HepG2 (cell line): ENCODE results near the gene SLC13A3. TPM values are rescaled to one million over a fixed set of nuclear protein-coding genes. Genes with fewer than 3 reads are reported as not detected.

Experiments used
- ARID5B ChIP-seq: IDR thresholded peaks from 2 replicates; pipeline ENCODE4 v1.4.0; 2020; ENCODE audit warnings: mild to moderate bottlenecking, missing genetic modification reagents
- HNRNPLL ChIP-seq: fragments of 200-400 bp; formaldehyde crosslinking; IDR thresholded peaks from 2 replicates; pipeline ENCODE4 v1.6.1; 2017; ENCODE audit warnings: mild to moderate bottlenecking, low read depth, low read length; ENCODE audit not compliant: poor library complexity, severe bottlenecking
- JARID2 ChIP-seq: sonication (generic); formaldehyde crosslinking; IDR thresholded peaks from 2 replicates; pipeline ENCODE4 v1.8.1; 2023; ENCODE audit warnings: missing genetic modification reagents, inconsistent platforms; ENCODE audit not compliant: insufficient replicate concordance
- KLF15 ChIP-seq: sonication (generic); formaldehyde crosslinking; IDR thresholded peaks from 2 replicates; pipeline ENCODE4 v1.8.1; 2023; ENCODE audit warnings: borderline replicate concordance, mild to moderate bottlenecking, inconsistent platforms, missing genetic modification reagents, mixed read lengths
- MAX ChIP-seq: IDR thresholded peaks from 2 replicates; pipeline ENCODE4 v1.6.1; 2012; ENCODE audit warnings: inconsistent platforms
- NCOR1 ChIP-seq: fragments of 200-600 bp; sonication (generic); IDR thresholded peaks from 2 replicates; pipeline ENCODE4 v1.7.0; 2017; ENCODE audit warnings: antibody characterized with exemption, low read length, borderline replicate concordance
- PHB2 ChIP-seq: fragments of 450-650 bp; IDR thresholded peaks from 2 replicates; pipeline ENCODE4 v1.6.1; 2018; ENCODE audit not compliant: partially characterized antibody
- POGK ChIP-seq: sonication (generic); formaldehyde crosslinking; conservative IDR thresholded peaks from 2 replicates; pipeline ENCODE4 v1.8.0; 2022; ENCODE audit warnings: mild to moderate bottlenecking, moderate library complexity, missing genetic modification reagents
- PRPF4 ChIP-seq: fragments of 200-400 bp; formaldehyde crosslinking; IDR thresholded peaks from 2 replicates; pipeline ENCODE4 v1.6.1; 2016; ENCODE audit warnings: low read length, low read depth; ENCODE audit not compliant: poor library complexity, severe bottlenecking
- ZBTB33 ChIP-seq: sonication (generic); formaldehyde crosslinking; IDR thresholded peaks from 2 replicates; pipeline ENCODE4 v1.4.0; 2020; ENCODE audit warnings: missing genetic modification reagents
- ZFYVE20 ChIP-seq: sonication (generic); formaldehyde crosslinking; IDR thresholded peaks from 2 replicates; pipeline ENCODE4 v1.8.0; 2023; ENCODE audit warnings: low read depth, mild to moderate bottlenecking, moderate library complexity, missing genetic modification reagents, borderline replicate concordance
- ZNF567 ChIP-seq: sonication (generic); formaldehyde crosslinking; IDR thresholded peaks from 2 replicates; pipeline ENCODE4 v1.8.1; 2023; ENCODE audit warnings: mild to moderate bottlenecking, missing genetic modification reagents, borderline replicate concordance
- ZNF609 ChIP-seq: sonication (generic); formaldehyde crosslinking; IDR thresholded peaks from 2 replicates; pipeline ENCODE4 v1.4.0; 2020; ENCODE audit warnings: mild to moderate bottlenecking, missing genetic modification reagents, borderline replicate concordance
- ZNF644 ChIP-seq: IDR thresholded peaks from 2 replicates; pipeline ENCODE4 v1.6.1; 2016; ENCODE audit warnings: low read depth
- polyA plus RNA-seq, 8 experiments: library from polyadenylated mRNA; depleted of rRNA in 3 of 8; stranded (reverse) in 7 of 8; unstranded in 1 of 8; fragments of >200 nt; fragmentation: Illumina TruSeq in 4 of 8; extraction: Trizol in 4 of 8; gene quantifications; 2 replicates each; pipeline versions ENCODE4 v1.2.1 to v1.2.3, GENCODE V29; 2011 to 2016; ENCODE audit warnings: low read depth in 4 of 8, missing spikeins in 1 of 8, mixed read lengths in 1 of 8; ENCODE audit not compliant: insufficient read depth in 1 of 8
- total RNA-seq, 5 experiments: library from RNA; depleted of rRNA; stranded (reverse); fragments of >200 nt; fragmentation: Illumina TruSeq; extraction: Trizol; gene quantifications; 2 replicates each; pipeline ENCODE4 v1.2.3, GENCODE V29; 2016; ENCODE audit warnings: low read depth in 1 of 5

Gene SLC13A3
- total and polyA plus RNA-seq, 2 of the 13 experiments (the other 11 are each of a cell fraction or from before 2014, with no cell fraction given) = 66.5 to 76.0 TPM

- peak; percentile 79 for TF ChIP-seq ZBTB33 (CRISPR knock-in tag)
- peak; percentile 78 for TF ChIP-seq MAX
- TF ChIP-seq PRPF4 = peak; percentile 74
- 0 out of 2 replicates have a peak, but pooled peaks have one; percentile 51 for TF ChIP-seq ZFYVE20 (CRISPR knock-in tag)
- TF ChIP-seq ZNF567 = peak; percentile 84
- peak; percentile 82; the same call in 1 of the 2 replicates for TF ChIP-seq ZNF609 (CRISPR knock-in tag)
- TF ChIP-seq HNRNPLL = peak; percentile 84
- TF ChIP-seq JARID2 = peak; percentile 6
- TF ChIP-seq NCOR1 = no peak
- no peak for TF ChIP-seq KLF15 (CRISPR knock-in tag)
- peak; percentile 57; the same call in 1 of the 2 replicates for TF ChIP-seq ARID5B (CRISPR knock-in tag)
- peak; percentile 20; the same call in 1 of the 2 replicates for TF ChIP-seq ZNF644 (CRISPR knock-in tag)
- no peak for TF ChIP-seq PHB2
- TF ChIP-seq POGK (CRISPR knock-in tag) = 0 out of 2 replicates have a peak, but pooled peaks have one; percentile 30
Observed at GRCh38 chr20:46638134-46638897, 12.9 kb downstream of the SLC13A3 start (continued).
